Panc1 (cell line): ENCODE measurements around the gene APOM. TPM values are rescaled to one million over a fixed set of nuclear protein-coding genes. Genes with fewer than 3 reads are reported as not detected.

ENCODE experiments used
- ATAC-seq: fragments of 200-7000 bp; cut with Tn5 transposase; 2 replicates; pipeline ENCODE4 v1.9.1; 2020; ENCODE audit warnings: mild to moderate bottlenecking, moderate library complexity
- BruUV-seq: library from RNA; stranded (reverse); fragments of 400-500 nt; replicated peaks from 2 replicates; lab custom pipeline; 2021; lab: Mats Ljungman, UMichigan
- CTCF ChIA-PET: fragments of 300-600 bp; sonication (Branson Sonifier 250); formaldehyde crosslinking; loops from one replicate; lab custom pipeline; 2022; ENCODE audit warnings: antibody characterized with exemption; lab: Charles Lee
- POLR2A ChIA-PET: fragments of 300-600 bp; sonication (Branson Sonifier 250); formaldehyde crosslinking; loops from one replicate; lab custom pipeline; 2022; ENCODE audit warnings: antibody characterized with exemption; lab: Charles Lee
- DNase-seq: peaks from one replicate; pipeline ENCODE4 v3.0.0-alpha.2; 2010; ENCODE audit warnings: low read depth, low spot score
- H3K27ac ChIP-seq: 2 replicates; pipeline ENCODE4 v1.5.1; 2011; ENCODE audit warnings: mild to moderate bottlenecking, low read length, inconsistent platforms
- H3K27me3 ChIP-seq: fragments of 200-500 bp; sonication (Bioruptor generic); 2 replicates; pipeline ENCODE4 v1.6.0; 2014; ENCODE audit warnings: low read length, inconsistent platforms; ENCODE audit not compliant: control insufficient read depth, insufficient read depth
- H3K36me3 ChIP-seq: fragments of 200-500 bp; sonication (Bioruptor generic); 2 replicates; pipeline ENCODE4 v1.5.1; 2014; ENCODE audit warnings: inconsistent platforms, mild to moderate bottlenecking, low read length, moderate library complexity; ENCODE audit not compliant: control insufficient read depth, insufficient read depth
- H3K4me1 ChIP-seq: 2 replicates; pipeline ENCODE4 v1.5.1; 2011; ENCODE audit warnings: inconsistent platforms, mild to moderate bottlenecking, low read length, moderate library complexity; ENCODE audit not compliant: control insufficient read depth, insufficient read depth
- H3K4me3 ChIP-seq, 2 experiments: 2 replicates each; pipeline ENCODE4 v1.5.1; 2011 to 2012; ENCODE audit warnings: low read depth in 2 of 2, low read length in 2 of 2, mild to moderate bottlenecking in 2 of 2, inconsistent platforms in 1 of 2, moderate library complexity in 1 of 2
- H3K9me3 ChIP-seq: fragments of 200-500 bp; sonication (Bioruptor generic); 2 replicates; pipeline ENCODE4 v1.5.1; 2014; ENCODE audit warnings: low read depth, mild to moderate bottlenecking, inconsistent platforms, low read length, moderate library complexity; ENCODE audit not compliant: control insufficient read depth, insufficient read depth
- CTCF ChIP-seq: fragments of 450-650 bp; IDR thresholded peaks from 2 replicates; pipeline ENCODE4 v1.5.1; 2017; ENCODE audit warnings: mild to moderate bottlenecking
- POLR2AphosphoS5 ChIP-seq: IDR thresholded peaks from 2 replicates; pipeline ENCODE4 v1.6.1; 2012; ENCODE audit warnings: mild to moderate bottlenecking, low read depth, low read length, moderate library complexity
- REST ChIP-seq, 2 experiments: IDR thresholded peaks; 2 replicates each; pipeline ENCODE4 v1.6.1; 2011 to 2012; ENCODE audit warnings: low read depth in 2 of 2, control low read depth in 1 of 2, low read length in 1 of 2, mild to moderate bottlenecking in 1 of 2, moderate library complexity in 1 of 2; ENCODE audit not compliant: insufficient read depth in 1 of 2
- SIN3A ChIP-seq: IDR thresholded peaks from 2 replicates; pipeline ENCODE4 v1.6.1; 2012; ENCODE audit warnings: low read depth, mild to moderate bottlenecking, low read length, moderate library complexity, borderline replicate concordance; ENCODE audit not compliant: insufficient read depth
- TCF7L2 ChIP-seq: IDR thresholded peaks from 2 replicates; pipeline ENCODE4 v1.6.1; 2011; ENCODE audit warnings: mild to moderate bottlenecking, low read depth, low read length, inconsistent platforms
- in situ Hi-C: cut with HindIII; loops from 2 replicates; pipeline ENCODE4 v1.10.0; 2016; ENCODE audit warnings: low sequenced_read_pairs, low pct_unique_long_range_greater_than_20kb
- intact Hi-C: fragments of 100-400 bp; cut with micrococcal nuclease; formaldehyde crosslinking; loops from one replicate; pipeline ENCODE4 v1.10.0; 2022; ENCODE audit not compliant: unreplicated experiment
- total RNA-seq: library from RNA; stranded (reverse); gene quantifications from one replicate; pipeline ENCODE4 v1.2.1, GENCODE V29; 2021; ENCODE audit not compliant: unreplicated experiment

APOM gene
- total RNA-seq, 1 experiment from 2014 or later, result 1.8 TPM

- Histone ChIP-seq H3K4me1 (peaks cover 31% of the 10 kb centered on the region), H3K27ac (peak overlapping the region; percentile 98), H3K27me3 (no peaks in the 10 kb centered on the region), H3K4me3 (peak overlapping the region; percentile 99), H3K9me3 (no peaks in the 10 kb centered on the region), H3K36me3 (no peaks in the 10 kb centered on the region; the same call in 1 of the 2 replicates)
- no TSS peak for BruUV-seq
- in situ Hi-C loops (no loop called here), intact Hi-C loops (no loop called here)
- CTCF ChIA-PET, result no interaction called here
- POLR2A ChIA-PET, result interaction anchor here (2.3 kb wide), 1 partner anchor 7 kb away, joined by 10 read pairs; the partner anchor contains the start of gene BAG6
- no peak for TF ChIP-seq SIN3A
- peak; percentile 83 for TF ChIP-seq REST (IDR thresholded peaks at IDR 0.05; ENCODE audit: insufficient read depth in 1 of 2, low read depth in 2 of 2, low read length in 1 of 2)
- no peak for TF ChIP-seq TCF7L2
- TF ChIP-seq POLR2AphosphoS5, result no peak
- TF ChIP-seq CTCF, result no peak
- ATAC-seq, result no peak
- DNase-seq, result no peak
Observed at GRCh38 chr6:31659649-31660380, 4.1 kb downstream of the APOM start.

GRCh38 chr6:31660381-31661261, 4.9 kb downstream of the APOM start, which contains the start of gene C6orf47:
Gene C6orf47 (minus strand): TSS chr6:31660778. CDS start chr6:31659947, 831 bp downstream.
- POLR2A ChIA-PET, result interaction anchor here (0.6 to 2.3 kb wide), 4 partner anchors 8 to 441 kb away, joined by 3 to 10 read pairs (median 6); partner anchors contain the start of genes BAG6 and HSPA1B
- intact Hi-C loops, result no loop called here
- no peaks in the 10 kb centered on the region for H3K9me3 ChIP-seq
- CTCF ChIA-PET, result interaction anchor here (0.7 kb wide), 1 partner anchor 9 kb away, joined by 6 read pairs; no protein-coding TSS in a partner anchor
- peaks cover 5% of the 10 kb centered on the region; the same call in 1 of the 2 replicates for H3K36me3 ChIP-seq
- H3K4me3 ChIP-seq, result peak within 1 kb of the TSS; percentile 99
- H3K27ac ChIP-seq, result peak within 1 kb of the TSS; percentile 98
- in situ Hi-C loops, result no loop called here
- peaks cover 31% of the 10 kb centered on the region for H3K4me1 ChIP-seq
- DNase-seq, result no peak
- H3K27me3 ChIP-seq, result no peaks in the 10 kb centered on the region
- TF ChIP-seq SIN3A (peak; percentile 47; the same call in 1 of the 2 replicates), TCF7L2 (no peak), REST (IDR thresholded peaks at IDR 0.05; ENCODE audit: insufficient read depth in 1 of 2, low read depth in 2 of 2, low read length in 1 of 2) (peak in 1 of 2 experiments; percentile 50; a peak in 1 of 4 replicates), CTCF (no peak), POLR2AphosphoS5 (peak; percentile 92)
- BruUV-seq, result no TSS peak
- peak; percentile 89 for ATAC-seq
